H1 (cell line): ENCODE results near the gene MAGI1. TPM values are rescaled to one million over a fixed set of nuclear protein-coding genes. Genes with fewer than 3 reads are reported as not detected.

ENCODE experiments used
- CTCF ChIA-PET: fragments of 300-600 bp; sonication (Branson Sonifier 250); formaldehyde crosslinking; loops from one replicate; lab custom pipeline; 2021; ENCODE audit not compliant: partially characterized antibody; lab: Charles Lee
- POLR2A ChIA-PET: fragments of 300-600 bp; sonication (Branson Sonifier 250); formaldehyde crosslinking; loops from one replicate; lab custom pipeline; 2021; ENCODE audit warnings: inconsistent platforms; ENCODE audit not compliant: partially characterized antibody; lab: Charles Lee
- DNase-seq, 2 experiments: peaks; one replicate each; pipeline versions ENCODE4 v3.0.0 to v3.0.0-alpha.2; 2010 to 2022; ENCODE audit warnings: low spot score in 2 of 2, low read depth in 1 of 2, mixed read lengths in 1 of 2
- FAIRE-seq: peaks from 2 replicates; lab custom pipeline; 2011; peaks lifted over from hg19 to GRCh38; lab: Jason Lieb, UNC
- H2AFZ ChIP-seq: 2 replicates; pipeline ENCODE4 v1.8.1; 2012; ENCODE audit warnings: low read length, inconsistent platforms
- H2AK5ac ChIP-seq: 2 replicates; pipeline ENCODE4 v1.6.1; 2013; ENCODE audit warnings: low read depth, low read length
- H2BK120ac ChIP-seq: replicated peaks from 2 replicates; pipeline ENCODE3; 2013; ENCODE audit warnings: low read depth, low read length, inconsistent platforms
- H2BK12ac ChIP-seq: 2 replicates; pipeline ENCODE4 v1.6.1; 2013; ENCODE audit warnings: low read depth, low read length
- H2BK15ac ChIP-seq: 2 replicates; pipeline ENCODE4 v1.6.1; 2013; ENCODE audit warnings: low read length
- H2BK20ac ChIP-seq: 2 replicates; pipeline ENCODE4 v1.6.1; 2013; ENCODE audit warnings: low read length
- H2BK5ac ChIP-seq: 2 replicates; pipeline ENCODE4 v1.6.1; 2013; ENCODE audit warnings: low read depth, low read length
- H3K14ac ChIP-seq: 2 replicates; pipeline ENCODE4 v1.6.1; 2013; ENCODE audit warnings: inconsistent platforms; ENCODE audit not compliant: insufficient read length
- H3K18ac ChIP-seq: 2 replicates; pipeline ENCODE4 v1.6.1; 2013; ENCODE audit warnings: low read length; ENCODE audit errors: extremely low read depth
- H3K23ac ChIP-seq: 2 replicates; pipeline ENCODE4 v1.6.1; 2013; ENCODE audit warnings: inconsistent platforms; ENCODE audit not compliant: insufficient read length
- H3K23me2 ChIP-seq: 2 replicates; pipeline ENCODE4 v1.6.1; 2013; ENCODE audit warnings: low read depth, low read length
- H3K27ac ChIP-seq: 2 replicates; pipeline ENCODE4 v1.6.1; 2011; ENCODE audit warnings: low read depth, low read length, inconsistent platforms
- H3K27me3 ChIP-seq, 4 experiments: replicated peaks in 1 of 4; 1 replicate in 1 of 4; 2 replicates in 3 of 4; pipeline versions ENCODE4 v1.6.1 to v1.8.1; 2011 to 2013; ENCODE audit warnings: low read length in 3 of 4, mild to moderate bottlenecking in 3 of 4, inconsistent platforms in 2 of 4, mixed read lengths in 2 of 4, moderate library complexity in 1 of 4; ENCODE audit not compliant: control insufficient read depth in 3 of 4, insufficient read depth in 3 of 4; ENCODE audit errors: extremely low read depth in 1 of 4
- H3K36me3 ChIP-seq, 4 experiments: 2 replicates each; pipeline versions ENCODE4 v1.6.1 to v1.8.1; 2011 to 2013; ENCODE audit warnings: mild to moderate bottlenecking in 4 of 4, low read length in 3 of 4, moderate library complexity in 2 of 4, control low read depth in 1 of 4, inconsistent platforms in 1 of 4; ENCODE audit not compliant: insufficient read depth in 4 of 4, control insufficient read depth in 2 of 4
- H3K4ac ChIP-seq: replicated peaks from 2 replicates; pipeline ENCODE3; 2013; ENCODE audit warnings: low read length, low read depth, mixed read lengths, inconsistent platforms; ENCODE audit not compliant: insufficient read length
- H3K4me1 ChIP-seq, 4 experiments: replicated peaks in 1 of 4; 1 replicate in 1 of 4; 2 replicates in 3 of 4; pipeline versions ENCODE4 v1.6.1 to v1.8.1; 2011 to 2013; ENCODE audit warnings: low read length in 3 of 4, inconsistent platforms in 2 of 4, mixed read lengths in 1 of 4; ENCODE audit not compliant: insufficient read depth in 4 of 4, control insufficient read depth in 3 of 4
- H3K4me2 ChIP-seq, 2 experiments: 2 replicates each; pipeline versions ENCODE4 v1.6.1 to v1.8.1; 2011 to 2013; ENCODE audit warnings: low read depth in 2 of 2, low read length in 2 of 2, control low read depth in 1 of 2, inconsistent platforms in 1 of 2, mild to moderate bottlenecking in 1 of 2; ENCODE audit not compliant: insufficient read depth in 1 of 2
- H3K4me3 ChIP-seq, 4 experiments: fragments of 200-600, 300-600 bp in 1 of 4; sonication (generic), shearing (Covaris generic), sonication (Bioruptor Twin) in 1 of 4; 2 replicates each; pipeline versions ENCODE4 v1.5.1 to v1.8.1; 2011 to 2016; ENCODE audit warnings: low read length in 4 of 4, low read depth in 3 of 4, control low read depth in 2 of 4, inconsistent platforms in 2 of 4, mild to moderate bottlenecking in 2 of 4, mixed read lengths in 1 of 4, moderate library complexity in 1 of 4; ENCODE audit not compliant: insufficient read depth in 2 of 4; ENCODE audit errors: extremely low read depth in 1 of 4
- H3K56ac ChIP-seq: replicated peaks from 2 replicates; pipeline ENCODE3; 2013; ENCODE audit warnings: low read depth, mild to moderate bottlenecking, mixed read lengths, low read length, inconsistent platforms; ENCODE audit not compliant: insufficient read length
- H3K79me1 ChIP-seq: 2 replicates; pipeline ENCODE4 v1.6.1; 2013; ENCODE audit warnings: low read depth, low read length, control low read depth
- H3K79me2 ChIP-seq, 2 experiments: 2 replicates each; pipeline versions ENCODE4 v1.6.1 to v1.8.1; 2012 to 2013; ENCODE audit warnings: low read length in 2 of 2, mild to moderate bottlenecking in 2 of 2, inconsistent platforms in 1 of 2; ENCODE audit not compliant: insufficient read depth in 2 of 2, control insufficient read depth in 1 of 2
- H3K9ac ChIP-seq, 4 experiments: replicated peaks in 1 of 4; 1 replicate in 1 of 4; 2 replicates in 3 of 4; pipeline versions ENCODE4 v1.6.1 to v1.8.1; 2011 to 2013; ENCODE audit warnings: low read depth in 3 of 4, low read length in 3 of 4, control low read depth in 2 of 4, mild to moderate bottlenecking in 2 of 4, moderate library complexity in 2 of 4, inconsistent platforms in 1 of 4; ENCODE audit errors: extremely low read depth in 1 of 4
- H3K9me3 ChIP-seq, 2 experiments: 2 replicates each; pipeline versions ENCODE4 v1.6.1 to v1.8.1; 2012 to 2013; ENCODE audit warnings: mild to moderate bottlenecking in 2 of 2, moderate library complexity in 2 of 2, control low read depth in 1 of 2, inconsistent platforms in 1 of 2, low read depth in 1 of 2, low read length in 1 of 2, mixed read lengths in 1 of 2; ENCODE audit not compliant: insufficient read depth in 2 of 2
- H4K20me1 ChIP-seq, 2 experiments: replicated peaks in 1 of 2; 2 replicates each; pipeline versions ENCODE3 to v1.8.1; 2011 to 2013; ENCODE audit warnings: inconsistent platforms in 2 of 2, low read length in 2 of 2, mild to moderate bottlenecking in 1 of 2; ENCODE audit not compliant: insufficient read depth in 2 of 2, control insufficient read depth in 1 of 2
- H4K5ac ChIP-seq: 2 replicates; pipeline ENCODE4 v1.6.1; 2013; ENCODE audit warnings: low read length, low read depth, mixed read lengths, inconsistent platforms; ENCODE audit not compliant: insufficient read length
- H4K8ac ChIP-seq: 2 replicates; pipeline ENCODE4 v1.8.0; 2013; ENCODE audit warnings: mild to moderate bottlenecking, moderate library complexity, low read length, inconsistent platforms; ENCODE audit not compliant: insufficient read depth; ENCODE audit errors: extremely low read depth
- H4K91ac ChIP-seq: replicated peaks from 2 replicates; pipeline ENCODE3; 2013; ENCODE audit warnings: low read length, mixed read lengths, inconsistent platforms; ENCODE audit not compliant: insufficient read length
- E2F6 ChIP-seq: IDR thresholded peaks from 2 replicates; pipeline ENCODE4 v1.6.1; 2012; ENCODE audit warnings: inconsistent platforms
- HDAC2 ChIP-seq, 2 experiments: fragments of 300-600 bp in 1 of 2; sonication (generic) in 1 of 2; IDR thresholded peaks; 2 replicates each; pipeline ENCODE4 v1.6.1; 2011 to 2012; ENCODE audit warnings: low read depth in 2 of 2, low read length in 2 of 2, mild to moderate bottlenecking in 2 of 2, moderate library complexity in 2 of 2, borderline replicate concordance in 1 of 2, inconsistent platforms in 1 of 2
- KDM1A ChIP-seq: fragments of 200-600, 300-600 bp; sonication (generic); IDR thresholded peaks from 2 replicates; pipeline ENCODE4 v1.7.1; 2016; ENCODE audit warnings: mild to moderate bottlenecking, low read length, borderline replicate concordance
- PHF8 ChIP-seq: fragments of 200-600 bp; sonication (generic); conservative IDR thresholded peaks from 2 replicates; pipeline ENCODE4 v1.7.1; 2012; ENCODE audit warnings: low read depth, mild to moderate bottlenecking, inconsistent platforms, low read length, moderate library complexity
- TBP ChIP-seq: IDR thresholded peaks from 2 replicates; pipeline ENCODE4 v1.6.1; 2011; ENCODE audit warnings: low read depth, low read length, improper control_type of control experiment
- YY1 ChIP-seq: IDR thresholded peaks from 2 replicates; pipeline ENCODE4 v1.6.1; 2011; ENCODE audit warnings: low read depth, mild to moderate bottlenecking, low read length
- WGBS, 2 experiments: shearing (Covaris generic) in 1 of 2; methylation state at CpG; one replicate each; pipeline versions ENCODE4 v1.1.6 to v1.1.7; 2013 to 2015; ENCODE audit warnings: low lambda C conversion rate in 2 of 2, mixed read lengths in 2 of 2, inconsistent platforms in 1 of 2, low coverage in 1 of 2, missing lambda C conversion rate in 1 of 2; ENCODE audit not compliant: insufficient replicate concordance in 2 of 2, insufficient coverage in 1 of 2, insufficient read length in 1 of 2; ENCODE audit errors: extremely low coverage in 1 of 2, missing lambda C conversion rate in 1 of 2; 5-methylcytosine and 5-hydroxymethylcytosine counted together
- polyA plus RNA-seq, 7 experiments: library from polyadenylated mRNA; depleted of rRNA in 3 of 7; stranded (reverse) in 5 of 7; unstranded in 2 of 7; fragments of >200 nt in 5 of 7; fragments of 200-250 nt in 2 of 7; gene quantifications; 1 replicate in 5 of 7; 2 replicates in 1 of 7; 4 replicates in 1 of 7; pipeline versions ENCODE4 v1.2.1 to v1.2.3, GENCODE V29; 2011 to 2013; ENCODE audit warnings: missing spikeins in 2 of 7, mixed read lengths in 2 of 7
- total RNA-seq: library from RNA; stranded (reverse); fragmentation: NEBNext Ultra II Directional; extraction: Animal tissue kit (Norgen Biotek cat#: 25700); gene quantifications from 2 replicates; pipeline ENCODE4 v1.2.1, GENCODE V29; 2021

Gene MAGI1
- total and polyA plus RNA-seq, 2 of the 8 experiments (the other 6 are each of a cell fraction or from before 2014, with no cell fraction given) = 19.8 to 78.0 TPM

GRCh38 chr3:65952842-65953241 lies 85.9 kb downstream of the MAGI1 start:
- Histone ChIP-seq H4K5ac (no peak overlapping the region), H3K79me2 (peaks cover 3 to 33% of the 10 kb centered on the region in 2 experiments; a peak in 3 of 4 replicates), H3K23me2 (no peaks in the 10 kb centered on the region), H2BK15ac (no peak overlapping the region), H3K18ac (no peak overlapping the region; the same call in 1 of the 2 replicates), H3K4me2 (peak overlapping the region; percentile 21 to 47; a peak in 2 of 4 replicates), H3K79me1 (no peaks in the 10 kb centered on the region; the same call in 1 of the 2 replicates), H2BK12ac (peak overlapping the region; percentile 72; the same call in 1 of the 2 replicates), H3K36me3 (no peaks in the 10 kb centered on the region), H3K14ac (no peak overlapping the region), H3K27me3 (no peaks in the 10 kb centered on the region), H3K4ac (no peak overlapping the region), H2BK120ac (no peak overlapping the region), H4K91ac (no peak overlapping the region), H3K4me1 (peaks cover 17 to 35% (median 25%) of the 10 kb centered on the region in 4 experiments), H4K20me1 (no peaks in the 10 kb centered on the region), H3K9me3 (no peaks in the 10 kb centered on the region), H2AFZ (no peak overlapping the region), H3K56ac (no peak overlapping the region), H2BK20ac (0 out of 2 replicates have a peak overlapping the region, but pooled peaks have one; percentile 6), H2AK5ac (peak overlapping the region; percentile 68; the same call in 1 of the 2 replicates), H3K4me3 (no peak overlapping the region), H3K23ac (no peak overlapping the region), H3K27ac (peak overlapping the region; percentile 90), H4K8ac (no peak overlapping the region), H3K9ac (peak overlapping the region in 3 of 4 experiments; percentile 45 to 56 (median 49); a peak in 6 of 7 replicates), H2BK5ac (peak overlapping the region; percentile 61)
- no peak for FAIRE-seq
- TF ChIP-seq TBP (no peak), KDM1A (peak; percentile 97), YY1 (no peak), PHF8 (no peak), E2F6 (no peak), HDAC2 (IDR thresholded peaks at IDR 0.05; ENCODE audit: borderline replicate concordance in 1 of 2, low read depth in 2 of 2, low read length in 2 of 2) (peak in 1 of 2 experiments; percentile 65; a peak in 1 of 4 replicates)
- POLR2A ChIA-PET = interaction anchor here (0.9 to 1.9 kb wide), 10 partner anchors 10 to 356 kb away, joined by 3 to 9 read pairs (median 4); no protein-coding TSS in a partner anchor
- CTCF ChIA-PET = interaction anchor here (1.1 to 1.6 kb wide), 3 partner anchors 11 to 84 kb away, joined by 3 to 7 read pairs (median 4); no protein-coding TSS in a partner anchor
- DNase-seq = no peak
- WGBS, 2 experiments = 85% methylated on average over 1 of the region's 1 CpG; no CpG with 5 or more reads in 1 of the 2 experiments
